Nucleus accumbens (tissue), 56 donors: ENCODE results near the gene MACF1.
"Not testable (repeated sequence)": the region's sequence is repeated elsewhere in the genome, so short reads cannot be mapped to it uniquely, and the experiment has no call there.

Source experiments
- DNase-seq, 56 donors: peaks; one replicate each; lab custom pipeline; 2025; lab: John Stamatoyannopoulos, UW

The MACF1 gene, protein sequence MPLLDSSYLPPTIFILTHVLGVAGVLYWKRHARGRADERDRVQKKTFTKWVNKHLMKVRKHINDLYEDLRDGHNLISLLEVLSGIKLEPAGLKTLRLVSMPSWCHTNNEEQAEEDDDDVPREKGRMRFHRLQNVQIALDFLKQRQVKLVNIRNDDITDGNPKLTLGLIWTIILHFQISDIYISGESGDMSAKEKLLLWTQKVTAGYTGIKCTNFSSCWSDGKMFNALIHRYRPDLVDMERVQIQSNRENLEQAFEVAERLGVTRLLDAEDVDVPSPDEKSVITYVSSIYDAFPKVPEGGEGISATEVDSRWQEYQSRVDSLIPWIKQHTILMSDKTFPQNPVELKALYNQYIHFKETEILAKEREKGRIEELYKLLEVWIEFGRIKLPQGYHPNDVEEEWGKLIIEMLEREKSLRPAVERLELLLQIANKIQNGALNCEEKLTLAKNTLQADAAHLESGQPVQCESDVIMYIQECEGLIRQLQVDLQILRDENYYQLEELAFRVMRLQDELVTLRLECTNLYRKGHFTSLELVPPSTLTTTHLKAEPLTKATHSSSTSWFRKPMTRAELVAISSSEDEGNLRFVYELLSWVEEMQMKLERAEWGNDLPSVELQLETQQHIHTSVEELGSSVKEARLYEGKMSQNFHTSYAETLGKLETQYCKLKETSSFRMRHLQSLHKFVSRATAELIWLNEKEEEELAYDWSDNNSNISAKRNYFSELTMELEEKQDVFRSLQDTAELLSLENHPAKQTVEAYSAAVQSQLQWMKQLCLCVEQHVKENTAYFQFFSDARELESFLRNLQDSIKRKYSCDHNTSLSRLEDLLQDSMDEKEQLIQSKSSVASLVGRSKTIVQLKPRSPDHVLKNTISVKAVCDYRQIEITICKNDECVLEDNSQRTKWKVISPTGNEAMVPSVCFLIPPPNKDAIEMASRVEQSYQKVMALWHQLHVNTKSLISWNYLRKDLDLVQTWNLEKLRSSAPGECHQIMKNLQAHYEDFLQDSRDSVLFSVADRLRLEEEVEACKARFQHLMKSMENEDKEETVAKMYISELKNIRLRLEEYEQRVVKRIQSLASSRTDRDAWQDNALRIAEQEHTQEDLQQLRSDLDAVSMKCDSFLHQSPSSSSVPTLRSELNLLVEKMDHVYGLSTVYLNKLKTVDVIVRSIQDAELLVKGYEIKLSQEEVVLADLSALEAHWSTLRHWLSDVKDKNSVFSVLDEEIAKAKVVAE (N-terminal part only)

DNA sequence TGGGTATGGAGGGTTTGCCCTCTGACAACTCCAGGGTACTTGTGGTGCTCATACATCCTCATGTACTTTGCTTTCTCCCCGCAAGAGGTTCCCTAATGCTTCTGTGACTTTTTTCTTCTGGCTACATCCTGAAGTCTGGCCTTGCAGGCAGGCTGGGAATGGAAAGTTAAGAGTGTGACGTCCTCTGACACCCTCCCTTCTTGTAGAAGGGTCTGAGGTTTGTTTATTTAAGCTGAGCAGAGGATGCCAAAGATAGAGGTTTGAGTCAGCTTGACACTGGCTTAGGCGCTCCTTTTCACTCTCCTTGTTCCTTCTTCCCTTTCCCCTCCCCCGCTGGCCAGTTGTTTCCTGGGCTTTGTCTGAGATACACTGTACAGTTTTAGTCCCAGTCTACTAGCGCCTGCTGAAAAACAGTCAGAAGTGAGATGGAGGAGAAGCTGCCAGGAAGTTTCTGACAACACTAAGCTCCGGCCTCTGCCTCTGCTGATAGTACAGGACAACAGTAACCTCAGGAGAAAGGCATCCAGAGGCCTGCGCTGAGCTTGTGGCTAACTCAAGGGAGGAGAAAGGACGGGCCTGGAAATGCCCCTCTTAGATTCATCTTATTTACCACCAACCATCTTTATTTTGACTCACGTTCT, at the start of gene MACF1:
Gene MACF1, plus strand, starts transcription at position 255 of the 641 bp plus-strand sequence. Its CDS starts 328 bp downstream, at position 583.
- DNase-seq: peak in 39 of 56 donors; percentile 12 to 66 (median 39)

- DNase-seq: peak in 3 of 56 donors; percentile 11 to 40 (median 25)
Measured at GRCh38 chr1:39157304-39157703, 47.2 kb upstream of the MACF1 start.

DNA sequence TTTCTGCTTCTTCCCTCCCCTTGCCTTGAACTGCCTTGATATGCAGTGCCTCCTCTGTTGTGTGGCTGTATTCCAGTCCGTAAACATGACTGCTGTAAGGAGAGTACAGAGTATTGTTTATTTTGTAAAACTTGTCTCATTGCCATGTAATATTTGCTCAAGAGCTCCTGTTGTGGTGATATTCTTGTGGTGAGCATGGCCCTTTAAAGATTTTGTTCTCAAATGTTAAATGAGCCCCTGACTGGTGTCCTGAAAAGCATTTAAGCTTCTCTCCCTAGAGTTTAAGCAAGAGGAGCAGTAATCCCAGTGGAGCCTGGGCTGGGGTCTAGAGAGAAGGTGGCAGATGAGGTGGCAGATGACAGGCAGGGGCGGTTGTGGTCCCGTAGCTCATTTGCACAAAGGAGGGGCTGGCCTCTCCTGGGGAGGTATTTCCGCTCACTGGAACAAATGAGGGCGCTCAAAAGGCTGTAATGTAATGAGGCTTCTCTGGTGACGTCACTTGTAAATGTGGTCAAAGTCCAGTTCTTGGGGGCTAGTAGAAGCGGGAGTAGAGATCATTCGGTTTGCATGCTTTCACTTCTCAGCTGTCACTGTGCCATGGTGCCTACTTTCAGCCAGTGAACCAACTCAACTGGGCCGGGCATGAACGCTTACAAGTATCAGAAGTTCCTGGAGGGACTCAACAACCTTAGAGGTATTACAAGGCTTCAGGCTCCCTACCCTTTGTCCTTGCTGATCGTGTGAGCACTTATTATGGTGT, 46.0 kb upstream of the MACF1 start:
- peak in 7 of 56 donors; percentile 10 to 30 (median 14) for DNase-seq

- peak in 1 of 56 donors; percentile 22 for DNase-seq
Measured at GRCh38 chr1:39159224-39160036, 45.1 kb upstream of the MACF1 start.

DNA sequence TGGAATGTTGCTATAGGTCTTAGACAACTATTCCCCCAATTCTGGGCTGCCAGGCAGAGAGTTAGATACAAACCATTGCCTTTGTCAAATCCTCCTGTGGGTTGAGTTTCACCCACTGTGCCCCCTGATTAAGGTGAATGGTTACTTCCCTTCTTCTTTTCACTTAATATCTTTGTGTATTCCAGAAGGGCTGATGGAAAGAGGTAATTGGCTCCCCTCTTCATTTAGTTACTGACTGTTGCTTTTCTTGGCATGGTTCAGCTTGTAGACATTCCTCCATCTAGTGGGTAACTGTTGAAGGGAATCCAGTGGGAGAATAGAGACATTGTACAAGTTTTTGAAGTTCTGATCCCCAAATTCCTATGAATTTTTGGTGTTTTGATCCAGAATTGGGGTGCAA, 43.8 kb upstream of the MACF1 start:
- no peak for DNase-seq

DNA sequence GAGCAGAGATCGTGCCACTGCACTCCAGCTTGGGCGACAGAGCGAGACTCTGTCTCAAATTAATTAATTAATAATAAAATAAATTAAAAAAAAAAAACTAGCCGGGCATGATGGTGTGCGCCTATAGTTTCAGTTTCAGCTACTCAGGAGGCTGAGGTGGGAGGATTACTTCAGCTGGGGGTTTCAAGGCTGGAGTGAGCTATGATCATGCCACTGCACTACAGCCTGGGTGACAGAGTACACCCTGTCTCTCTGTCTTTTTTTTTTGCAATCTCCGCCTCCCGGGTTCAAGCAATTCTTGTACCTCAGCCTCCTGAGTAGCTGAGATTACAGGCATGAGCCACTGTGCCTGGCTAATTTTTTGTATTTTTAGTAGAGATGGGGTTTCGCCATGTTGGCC, 42.7 kb upstream of the MACF1 start:
- DNase-seq: not testable (repeated sequence)

GRCh38 chr1:39163469-39163868, 41.0 kb upstream of the MACF1 start:
- no peak for DNase-seq

DNA sequence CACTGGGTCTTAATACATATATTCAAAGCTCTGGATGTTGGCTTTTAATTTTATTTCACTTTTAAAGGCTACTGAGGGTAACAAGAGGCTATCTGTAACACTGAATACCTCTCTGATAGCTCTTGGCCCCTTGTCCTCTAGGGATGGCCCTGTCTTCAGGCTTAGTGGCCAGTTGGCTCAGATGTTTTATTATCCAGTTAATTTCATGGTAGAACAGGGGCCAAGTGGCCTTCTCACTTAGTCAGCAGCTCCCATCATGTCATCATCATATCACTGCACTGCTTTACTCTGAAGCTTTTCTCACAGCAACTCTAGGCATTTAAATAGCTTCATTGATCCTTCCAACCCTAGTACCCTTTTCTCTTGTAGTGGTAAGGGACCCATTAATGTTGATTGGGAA, 40.2 kb upstream of the MACF1 start:
- DNase-seq: no peak

DNA sequence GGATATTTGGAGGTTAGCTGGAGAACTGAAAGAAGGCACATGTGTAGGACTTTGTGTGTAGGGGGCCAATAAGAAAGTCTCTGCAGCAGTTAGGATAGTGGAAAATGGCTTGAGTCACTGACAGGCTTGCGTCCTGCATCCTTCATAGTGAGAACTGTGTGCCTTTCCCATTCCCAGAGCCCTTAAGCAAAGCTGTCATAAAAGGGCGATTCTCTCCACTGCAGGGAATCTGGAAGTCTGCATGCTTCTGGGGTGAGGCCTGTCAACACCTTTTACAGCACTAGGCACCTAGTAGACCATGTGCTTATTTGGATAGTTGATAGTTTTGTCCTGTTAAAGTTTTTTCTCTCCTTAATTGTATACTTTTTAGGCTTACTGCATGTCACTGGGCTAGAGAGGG, 39.4 kb upstream of the MACF1 start:
- no peak for DNase-seq

DNA sequence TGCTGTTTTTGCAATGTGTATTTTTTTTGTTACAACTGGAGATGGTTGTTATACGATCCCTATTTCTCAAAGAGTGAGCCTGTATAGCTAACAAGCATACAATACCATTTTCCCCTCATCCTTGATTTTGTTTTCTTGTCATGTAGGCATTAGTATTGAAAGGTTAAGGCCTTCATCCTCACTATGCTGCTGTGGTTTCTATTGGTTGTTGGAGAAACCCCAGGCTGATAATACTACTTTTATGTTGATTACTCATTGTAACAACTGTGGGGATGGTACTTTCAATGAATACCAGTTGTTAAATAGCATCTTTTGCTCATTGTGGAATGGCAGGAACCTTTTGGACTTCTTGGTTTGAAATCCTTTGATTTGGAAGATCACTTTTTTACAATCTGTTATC, 39.0 kb upstream of the MACF1 start:
- DNase-seq: no peak

DNA sequence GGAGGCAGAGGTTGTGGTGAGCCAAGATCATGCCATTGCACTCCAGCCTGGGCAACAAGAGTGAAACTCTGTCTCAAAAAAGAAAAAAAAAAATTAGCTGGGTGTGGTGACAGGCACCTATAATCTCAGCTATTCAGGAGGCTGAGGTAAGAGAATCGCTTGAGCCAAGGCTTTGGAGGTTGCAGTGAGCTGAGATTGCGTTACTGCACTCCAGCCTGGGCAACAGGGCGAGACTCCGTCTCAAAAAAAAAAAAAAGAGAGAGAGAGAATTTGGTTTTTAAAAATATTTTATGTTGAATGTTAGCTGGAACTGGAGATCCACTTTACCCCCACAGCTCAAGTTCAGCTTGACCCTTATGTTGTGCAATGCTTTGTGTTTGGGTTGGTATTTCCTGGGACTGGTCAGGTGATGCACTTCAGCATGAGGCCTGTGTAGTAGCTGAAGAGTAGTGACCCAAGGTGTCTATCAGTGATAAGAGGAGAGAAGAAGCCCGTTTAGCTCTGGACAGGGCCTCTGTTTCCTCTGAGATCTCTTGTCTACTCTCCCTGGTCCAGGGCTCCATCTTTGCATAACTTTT, 36.8 kb upstream of the MACF1 start:
- no peak for DNase-seq

- no peak for DNase-seq
Measured at GRCh38 chr1:39168301-39169080, 36.0 kb upstream of the MACF1 start.

DNA sequence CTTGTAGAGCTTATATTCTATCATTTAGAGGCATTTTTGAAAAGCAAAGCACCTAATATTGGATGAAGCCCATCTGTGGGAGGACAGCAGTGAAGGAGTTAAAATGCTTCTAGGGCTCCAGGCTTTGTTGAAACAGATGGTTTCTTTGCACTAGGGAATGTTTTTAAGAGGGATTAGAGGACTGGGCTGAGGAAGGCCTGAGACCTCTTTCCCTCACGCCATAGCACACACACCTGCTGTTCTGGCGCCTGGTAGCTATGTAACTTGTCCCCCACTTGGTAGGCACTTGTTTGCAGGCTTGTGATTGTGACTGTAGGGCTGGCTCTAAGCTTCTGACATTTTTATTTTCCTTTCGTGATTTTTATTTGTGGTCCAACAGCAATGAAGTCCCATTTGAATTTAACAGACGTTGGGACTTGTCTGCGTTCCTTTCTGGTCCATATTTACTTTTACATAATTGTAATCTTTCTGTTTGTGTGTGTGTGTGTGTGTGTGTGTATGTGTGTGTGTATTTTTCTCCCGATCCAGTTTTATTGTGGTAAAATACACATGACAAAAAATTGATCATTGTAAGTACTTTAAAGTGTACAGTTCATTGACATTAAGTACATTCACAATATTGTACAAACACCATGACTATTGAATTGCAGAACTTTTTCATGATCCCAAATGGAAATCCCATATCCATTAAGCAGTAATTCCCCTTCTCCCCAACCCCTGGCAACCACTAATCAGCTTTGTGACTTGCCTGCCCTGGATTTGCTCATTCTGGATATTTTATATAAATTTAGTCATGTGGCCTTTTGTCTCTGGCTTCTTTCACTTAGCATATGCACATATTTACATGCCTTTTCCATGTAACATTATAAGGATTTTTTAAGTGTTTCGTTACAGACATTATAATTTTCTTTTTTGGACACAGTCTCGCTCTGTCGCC, 33.5 kb upstream of the MACF1 start:
- DNase-seq: no peak

GRCh38 chr1:39173119-39173994, 31.1 kb upstream of the MACF1 start:
- peak in 1 of 56 donors; percentile 44 for DNase-seq

GRCh38 chr1:39173995-39174380, 30.5 kb upstream of the MACF1 start:
- no peak for DNase-seq
